Colonic mucosa (tissue), 4 donors: ENCODE measurements around the gene ALPK3. TPM values are rescaled to one million over a fixed set of nuclear protein-coding genes. Genes with fewer than 3 reads are reported as not detected.

Experiments
- DNase-seq: peaks from one replicate; pipeline ENCODE4 v3.0.0-alpha.2; 2020
- H3K27ac ChIP-seq: fragments of 200-600 bp; one replicate; pipeline ENCODE4 v1.8.0; 2021
- H3K27me3 ChIP-seq: fragments of 200-600 bp; one replicate; pipeline ENCODE4 v1.8.0; 2021
- H3K36me3 ChIP-seq: fragments of 200-600 bp; one replicate; pipeline ENCODE4 v1.8.0; 2021
- H3K4me1 ChIP-seq: fragments of 200-600 bp; one replicate; pipeline ENCODE4 v1.8.0; 2021; ENCODE audit warnings: mild to moderate bottlenecking
- H3K4me3 ChIP-seq: fragments of 200-600 bp; one replicate; pipeline ENCODE4 v1.8.0; 2021
- H3K9ac ChIP-seq, 2 donors: one replicate each; pipeline ENCODE4 v1.7.0; 2013; ENCODE audit warnings: control low read depth in 2 of 2, low read depth in 2 of 2, low read length in 2 of 2
- H3K9me3 ChIP-seq: fragments of 200-600 bp; one replicate; pipeline ENCODE4 v1.8.0; 2021
- CTCF ChIP-seq: fragments of 200-600 bp; IDR thresholded peaks from one replicate; pipeline ENCODE4 v1.8.0; 2022; ENCODE audit warnings: antibody characterized with exemption, mild to moderate bottlenecking
- intact Hi-C: fragments of 100-400 bp; cut with DNase I; formaldehyde crosslinking; loops from one replicate; pipeline ENCODE4 v1.14.1; 2022
- total RNA-seq, 2 donors: library from RNA; stranded (reverse); fragmentation: NEBNext Ultra II Directional in 1 of 2; extraction: Animal tissue kit (Norgen Biotek cat#: 25700) in 1 of 2; gene quantifications; one replicate each; pipeline ENCODE4 v1.2.1, GENCODE V29; 2021
- donor health status: healthy.
- donor health status: DM: no; HTN: no; CAD: no.
- donor health status: DM: no; HTN: no; CAD: no.

ALPK3 gene
- total RNA-seq, 2 donors from 2014 or later, result 0.74 to 2.4 TPM

DNA sequence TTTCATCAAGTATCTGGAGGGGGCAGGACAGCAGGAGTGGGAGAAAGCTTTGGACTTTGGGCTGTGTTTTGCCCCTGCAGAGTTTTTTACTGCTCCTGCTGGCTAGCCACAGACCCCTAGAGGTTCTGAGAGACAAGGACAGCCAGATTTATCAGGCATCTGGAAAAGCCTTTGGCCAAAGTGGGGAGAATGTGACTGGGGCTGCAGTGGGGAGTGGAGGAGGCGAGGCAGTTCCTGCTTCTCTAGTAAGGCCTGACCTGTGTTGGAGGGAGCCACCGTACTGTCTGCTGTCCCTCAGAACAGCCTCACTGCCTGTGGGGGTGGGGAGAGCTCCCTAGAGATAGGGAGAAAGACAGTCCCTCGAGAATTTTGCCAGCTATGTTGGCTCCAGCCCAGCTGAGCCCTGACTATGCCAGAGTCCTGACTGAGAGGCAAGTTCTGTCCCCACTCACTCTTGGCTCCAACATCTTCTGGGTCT, 2.2 kb downstream of the ALPK3 start:
- intact Hi-C loops, result no loop called here
- H3K9me3 ChIP-seq, result no peaks in the 10 kb centered on the region
- no peak overlapping the region for H3K27ac ChIP-seq
- H3K4me3 ChIP-seq, result no peak overlapping the region
- no peak for TF ChIP-seq CTCF
- no peaks in the 10 kb centered on the region for H3K4me1 ChIP-seq
- DNase-seq, result no peak
- no peaks in the 10 kb centered on the region for H3K27me3 ChIP-seq
- H3K9ac ChIP-seq, result no peak overlapping the region
- no peaks in the 10 kb centered on the region for H3K36me3 ChIP-seq

- Histone ChIP-seq H3K27ac (no peak overlapping the region), H3K9me3 (no peaks in the 10 kb centered on the region), H3K4me1 (no peaks in the 10 kb centered on the region), H3K27me3 (no peaks in the 10 kb centered on the region), H3K4me3 (no peak overlapping the region), H3K9ac (no peak overlapping the region), H3K36me3 (no peaks in the 10 kb centered on the region)
- no peak for DNase-seq
- intact Hi-C loops, result no loop called here
- TF ChIP-seq CTCF, result no peak
Observed at GRCh38 chr15:84819791-84820190, 2.6 kb downstream of the ALPK3 start.

DNA sequence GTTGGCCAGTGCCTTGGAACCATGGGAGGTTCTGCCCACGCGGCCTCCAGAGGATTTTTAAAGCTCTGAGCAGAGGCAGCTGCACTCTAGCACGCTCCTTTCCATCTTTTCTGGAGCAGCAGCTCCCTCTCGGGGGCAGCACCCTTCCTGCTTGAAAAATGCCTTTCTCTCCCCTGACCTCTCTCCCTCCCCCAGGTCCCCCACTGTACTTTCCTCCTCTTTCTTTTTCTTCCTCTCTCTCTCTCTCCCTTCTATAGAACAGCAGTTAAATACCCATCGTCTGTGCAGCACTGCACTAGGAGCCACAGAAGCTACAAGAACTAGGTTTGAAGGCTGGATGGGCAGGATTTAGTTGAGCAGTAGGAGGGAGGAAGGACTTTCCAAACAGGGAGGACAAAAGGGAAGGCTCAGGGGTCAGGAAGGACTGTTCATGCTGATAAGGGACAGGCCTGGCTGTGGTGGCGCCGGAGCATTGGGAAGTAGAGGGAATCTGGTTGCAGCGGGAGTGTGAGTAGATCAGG, 4.4 kb downstream of the ALPK3 start:
- Histone ChIP-seq H3K4me1 (no peaks in the 10 kb centered on the region), H3K4me3 (no peak overlapping the region), H3K27me3 (no peaks in the 10 kb centered on the region), H3K36me3 (no peaks in the 10 kb centered on the region), H3K27ac (no peak overlapping the region), H3K9ac (no peak overlapping the region), H3K9me3 (no peaks in the 10 kb centered on the region)
- intact Hi-C loops, result no loop called here
- TF ChIP-seq CTCF, result no peak
- DNase-seq, result no peak

GRCh38 chr15:84822653-84823281, 5.6 kb downstream of the ALPK3 start:
- Histone ChIP-seq H3K36me3 (no peaks in the 10 kb centered on the region), H3K4me3 (no peak overlapping the region), H3K27ac (no peak overlapping the region), H3K4me1 (no peaks in the 10 kb centered on the region), H3K9me3 (no peaks in the 10 kb centered on the region), H3K9ac (no peak overlapping the region), H3K27me3 (no peaks in the 10 kb centered on the region)
- no peak for TF ChIP-seq CTCF
- intact Hi-C loops, result no loop called here
- DNase-seq, result no peak

DNA sequence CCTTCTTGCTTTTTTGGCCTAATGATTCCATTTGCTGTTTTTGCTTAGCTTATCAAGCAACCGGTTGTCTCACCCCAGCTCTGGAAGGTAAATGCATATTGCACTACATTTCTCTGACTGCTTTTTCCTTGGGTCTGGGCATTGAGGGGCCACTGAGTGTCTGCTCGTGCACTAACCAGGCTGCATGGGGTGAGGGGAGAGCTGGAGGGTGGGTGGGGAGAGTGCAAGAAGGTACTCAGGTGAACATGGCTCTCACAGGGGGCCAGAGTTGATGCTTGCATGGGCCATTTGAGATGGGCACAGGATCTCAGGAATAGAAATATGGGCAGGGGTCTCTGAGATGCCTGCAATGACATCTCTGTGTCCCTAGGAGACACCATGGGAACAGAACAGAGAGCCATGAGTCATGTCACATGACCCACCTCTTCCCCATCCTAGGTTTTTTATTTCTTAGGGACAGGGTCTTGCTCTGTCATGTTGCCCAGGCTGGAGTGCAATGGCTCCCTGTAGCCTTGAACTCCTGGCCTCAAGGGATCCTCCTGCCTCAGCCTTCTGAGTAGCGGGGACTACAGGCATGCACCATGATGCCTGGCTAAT, 6.2 kb downstream of the ALPK3 start:
- intact Hi-C loops, result no loop called here
- no peaks in the 10 kb centered on the region for H3K27me3 ChIP-seq

More for the DNA sequence above, 6.2 kb downstream of the ALPK3 start:
- H3K9me3 ChIP-seq, result no peaks in the 10 kb centered on the region
- H3K4me1 ChIP-seq, result no peaks in the 10 kb centered on the region
- no peak overlapping the region for H3K27ac ChIP-seq
- no peaks in the 10 kb centered on the region for H3K36me3 ChIP-seq
- no peak for TF ChIP-seq CTCF
- no peak for DNase-seq
- H3K9ac ChIP-seq, result no peak overlapping the region
- H3K4me3 ChIP-seq, result no peak overlapping the region
